Measurements from ENCODE around the gene DUOXA1.

DNA sequence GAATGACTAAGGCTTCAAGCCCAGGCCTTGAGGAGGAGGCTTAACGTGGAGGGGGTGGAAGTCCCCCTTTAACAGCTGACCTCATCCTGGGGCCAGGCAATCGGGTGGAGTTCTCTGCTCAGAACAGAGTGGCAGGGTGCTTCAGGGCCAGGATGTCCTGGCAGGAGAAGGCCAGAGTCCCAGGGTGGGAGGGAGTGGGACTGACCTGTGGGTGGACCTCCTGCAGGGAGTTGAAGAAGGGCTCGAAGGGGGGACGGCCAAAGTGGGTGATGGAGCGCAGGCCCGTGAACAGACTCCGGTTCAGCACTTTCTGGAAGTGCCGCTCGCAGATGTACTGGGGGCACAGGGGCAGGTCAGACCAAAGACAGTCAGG is 35.3 kb downstream of the DUOXA1 start:
- TF ChIP-seq EZH2 (IDR thresholded peaks at IDR 0.05) (no peak), POLR2AphosphoS5 (IDR thresholded peaks at IDR 0.05; ENCODE audit: borderline replicate concordance, low read depth, low read length) (no peak)
